Activated naive CD8-positive, alpha-beta T cell treated with anti-CD3 and anti-CD28 coated beads, Interleukin-2, amount 50 U/mL, for 16 hours (primary cell): ENCODE data around the gene PLCB4.

Experiments used
- DNase-seq: peaks from one replicate; pipeline ENCODE4 v3.0.0-alpha.2; 2020; ENCODE audit warnings: low read depth, low spot score

Gene PLCB4

GRCh38 chr20:9220874-9221547, 152.1 kb downstream of the PLCB4 start:
- DNase-seq: no peak

GRCh38 chr20:9223296-9223695, 154.4 kb downstream of the PLCB4 start:
- DNase-seq: no peak

DNA sequence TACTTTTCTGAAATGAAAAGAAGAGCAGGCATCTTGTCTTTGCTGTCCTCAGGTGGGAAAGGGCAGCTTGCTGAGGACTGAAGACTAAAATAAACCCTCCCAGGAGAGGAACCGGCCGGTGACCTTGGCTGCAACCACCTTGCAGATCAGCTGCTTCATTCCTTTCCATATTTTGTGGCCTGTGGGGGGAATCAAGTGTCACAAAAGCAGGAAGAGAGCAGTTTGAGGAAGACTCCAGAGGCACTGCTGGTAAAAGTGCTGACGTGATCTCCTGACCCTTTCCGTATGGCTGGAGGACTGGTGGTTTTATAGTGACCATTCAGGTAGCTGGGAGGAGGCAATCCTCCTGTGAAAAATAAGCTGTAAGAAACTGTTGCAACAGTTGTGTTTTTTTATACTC, 157.0 kb downstream of the PLCB4 start:
- no peak for DNase-seq

GRCh38 chr20:9227896-9228615, 159.2 kb downstream of the PLCB4 start:
- no peak for DNase-seq

GRCh38 chr20:9228774-9229450, 160.0 kb downstream of the PLCB4 start:
- DNase-seq: no peak

DNA sequence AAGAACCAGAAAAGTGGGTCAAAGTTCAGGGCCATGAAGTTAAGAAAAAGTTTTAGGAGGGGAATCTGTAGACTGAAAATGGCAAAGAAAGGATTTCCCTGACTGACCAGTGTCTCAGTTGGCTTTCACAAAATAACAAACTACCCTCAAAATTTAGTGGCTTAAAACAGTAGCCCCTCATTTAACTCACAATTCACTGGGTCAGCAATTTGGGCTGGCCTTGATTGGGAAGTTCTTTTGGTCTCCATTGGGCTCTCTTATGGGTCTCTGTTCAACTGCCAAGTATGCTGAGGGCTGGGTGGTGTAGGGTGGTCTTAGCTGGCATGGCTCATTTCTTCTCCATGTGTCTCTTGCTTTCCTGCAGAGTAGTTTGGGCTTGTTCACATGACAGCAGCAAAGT, 161.5 kb downstream of the PLCB4 start:
- DNase-seq: no peak

DNA sequence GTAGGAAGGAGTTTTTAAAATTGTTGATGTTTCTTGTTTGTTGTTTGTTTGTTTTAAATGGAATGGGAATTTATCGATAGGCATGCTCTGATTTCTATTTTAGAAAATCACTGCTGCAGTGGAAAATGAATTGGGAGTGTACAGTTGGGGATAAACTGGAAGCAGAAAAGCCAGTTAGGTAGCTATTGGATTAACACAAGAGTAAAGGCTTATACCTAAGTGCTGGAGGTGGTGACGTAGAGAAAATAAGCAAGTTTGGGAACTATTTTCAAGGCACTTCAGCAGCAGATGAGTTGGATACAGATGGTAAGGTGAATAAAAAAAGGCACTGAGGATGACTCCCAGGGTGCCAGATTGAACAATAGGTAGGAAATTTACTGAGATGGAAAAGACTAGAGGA, 164.9 kb downstream of the PLCB4 start:
- DNase-seq: no peak

DNA sequence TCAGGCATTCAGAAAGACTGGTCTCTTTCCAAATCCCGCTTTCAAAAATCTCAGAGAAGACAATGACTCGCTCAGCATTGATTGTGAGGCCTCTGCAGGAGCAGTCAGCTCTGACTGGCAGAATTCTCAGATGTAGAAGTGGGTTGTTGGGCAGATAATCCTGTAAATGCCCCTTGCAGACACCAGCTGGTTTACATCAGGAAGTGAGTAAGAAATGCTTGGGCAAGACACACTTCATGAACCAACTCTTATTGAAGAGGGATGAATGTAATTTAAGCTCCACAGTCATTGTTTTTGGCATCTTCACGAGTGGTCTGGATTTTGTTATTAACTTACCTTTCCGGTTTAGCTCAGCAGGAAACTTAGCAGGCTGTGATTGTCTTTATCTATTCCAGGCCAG, 166.6 kb downstream of the PLCB4 start:
- no peak for DNase-seq

DNA sequence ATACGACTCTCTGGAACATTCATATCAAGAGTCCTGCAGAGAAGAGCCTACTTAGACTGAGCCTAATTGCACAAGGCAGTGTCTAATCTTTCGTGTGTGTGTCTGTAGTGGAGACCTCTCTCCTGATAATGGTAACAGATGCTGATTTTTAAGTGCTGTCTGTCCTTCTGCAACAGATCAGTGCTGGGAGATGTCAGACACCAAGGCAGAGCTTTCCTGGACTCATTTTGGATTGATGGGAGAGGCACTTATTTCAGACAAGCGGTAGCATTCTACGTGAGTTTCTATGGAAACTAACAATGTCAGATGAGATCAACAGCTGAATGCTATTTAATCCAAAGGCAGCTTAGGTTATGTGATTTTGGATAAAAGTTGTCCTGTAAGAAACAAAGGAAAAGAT, 167.6 kb downstream of the PLCB4 start:
- DNase-seq: no peak

DNA sequence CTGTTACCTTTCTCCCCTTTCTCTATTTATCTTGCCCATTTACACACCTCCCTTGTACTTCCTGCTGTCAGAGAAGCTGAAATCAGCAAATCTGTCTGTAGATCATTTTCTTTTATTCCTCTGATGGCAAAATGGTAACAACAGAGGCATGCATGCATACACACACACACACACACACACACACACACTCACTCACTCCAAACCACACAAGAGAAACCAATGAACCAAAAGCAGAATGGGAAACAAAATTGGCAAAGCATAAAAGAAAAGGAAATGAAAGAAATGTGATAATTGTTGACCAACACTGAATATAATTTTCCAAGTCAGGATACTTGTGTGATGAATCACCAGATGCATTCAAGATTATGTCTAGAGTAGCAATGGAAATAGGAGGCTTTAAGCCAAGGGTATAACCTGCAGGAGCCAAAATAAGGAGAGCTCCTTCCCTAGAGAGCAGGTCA, 172.4 kb downstream of the PLCB4 start:
- no peak for DNase-seq

- DNase-seq: no peak
Measured at GRCh38 chr20:9241721-9242427, 173.0 kb downstream of the PLCB4 start.

GRCh38 chr20:9243986-9244385, 175.1 kb downstream of the PLCB4 start:
- DNase-seq: no peak

DNA sequence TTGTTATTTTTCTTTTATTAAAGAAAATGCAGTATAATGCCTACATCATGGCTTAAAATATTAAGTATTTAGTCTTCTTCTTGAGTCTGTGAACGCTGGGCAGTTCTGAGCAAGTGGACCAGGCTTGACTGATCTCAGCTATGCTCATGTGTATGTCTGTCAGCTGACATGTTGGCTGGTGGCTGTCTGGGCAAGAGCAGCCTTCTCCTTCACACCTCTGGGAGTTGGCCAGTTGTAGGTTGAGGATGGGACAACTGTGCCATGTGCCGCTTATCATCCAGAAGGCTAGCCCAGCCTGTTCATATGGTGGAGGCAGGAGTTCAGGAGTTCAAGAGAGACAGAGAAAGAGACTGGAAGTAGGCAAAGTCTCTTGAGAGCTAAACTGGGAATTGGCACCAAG, 175.9 kb downstream of the PLCB4 start:
- DNase-seq: no peak

DNA sequence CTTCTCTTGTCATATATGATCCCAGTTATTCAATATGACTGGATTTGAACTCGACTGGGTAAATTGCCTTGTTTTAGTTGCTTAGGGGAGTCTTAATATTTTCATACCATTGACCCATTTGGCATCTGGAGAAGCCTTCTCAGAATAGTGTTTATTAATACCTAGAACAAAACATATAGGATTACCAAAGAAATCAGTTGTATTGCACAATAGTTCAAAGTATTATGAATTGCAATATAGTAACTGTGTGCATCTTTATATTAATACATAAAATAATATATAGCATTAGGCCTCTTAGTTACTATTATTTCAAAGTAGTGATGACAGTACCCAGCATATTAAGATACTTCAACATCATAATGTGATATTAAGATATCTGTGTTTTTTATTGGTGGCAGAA, 177.8 kb downstream of the PLCB4 start:
- DNase-seq: no peak

DNA sequence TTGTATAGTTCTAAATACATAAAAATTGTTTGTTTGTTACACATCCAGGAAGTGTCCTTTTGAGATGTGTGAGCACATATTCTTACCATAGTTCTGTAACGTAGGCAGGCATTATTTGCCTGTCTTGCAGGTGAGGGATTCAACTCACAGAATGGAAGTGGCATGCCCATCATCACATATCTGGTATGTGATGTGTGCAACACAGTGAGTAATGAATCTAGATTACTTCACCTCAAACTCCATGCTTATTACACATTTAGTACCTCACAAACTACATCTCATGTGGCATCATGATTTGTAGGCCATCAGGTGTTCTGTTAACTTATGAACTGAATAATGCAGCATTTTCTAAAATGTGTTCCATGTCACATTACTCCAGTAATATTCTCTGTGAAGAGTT, 181.6 kb downstream of the PLCB4 start:
- DNase-seq: no peak

GRCh38 chr20:9253006-9253539, 184.2 kb downstream of the PLCB4 start:
- no peak for DNase-seq

DNA sequence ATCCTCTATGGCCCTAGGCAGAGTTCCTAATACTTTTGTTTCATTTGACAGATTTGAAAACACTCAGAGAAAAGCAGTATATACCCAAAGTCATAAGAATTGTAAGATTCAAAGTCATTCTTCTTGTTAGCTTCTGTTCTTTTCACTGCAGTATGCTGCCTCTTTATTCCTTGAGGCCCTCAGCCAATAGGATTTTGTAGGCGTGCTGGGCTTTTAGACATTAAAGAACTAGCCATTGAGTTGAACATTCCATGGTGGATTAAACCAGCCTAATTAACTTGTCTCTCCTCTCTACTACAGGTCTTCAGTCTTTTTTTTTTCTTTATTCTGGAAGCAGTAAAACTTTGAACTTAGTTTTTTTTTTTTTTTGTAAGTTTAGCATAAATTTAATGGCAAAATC, 186.3 kb downstream of the PLCB4 start:
- DNase-seq: no peak

DNA sequence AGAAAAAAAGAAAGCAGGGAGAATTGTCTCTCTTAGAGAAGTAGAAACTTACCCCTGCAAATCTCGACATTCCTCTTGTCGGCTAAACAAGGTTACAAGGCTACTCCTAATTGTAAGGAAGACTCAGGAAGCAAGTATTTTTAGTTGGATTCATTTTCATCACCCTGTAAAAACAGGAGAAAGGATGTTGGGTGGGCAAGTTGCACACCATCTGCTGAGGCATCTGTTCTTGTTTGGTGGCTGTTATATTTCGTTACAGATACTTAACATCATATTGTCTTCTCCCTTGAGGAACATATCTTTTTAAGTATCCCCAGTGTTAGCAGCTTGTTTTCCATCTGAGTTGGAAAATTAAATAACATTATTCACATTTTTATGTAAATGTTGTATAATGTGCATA, 187.5 kb downstream of the PLCB4 start:
- DNase-seq: no peak

- DNase-seq: no peak
Measured at GRCh38 chr20:9258901-9259300, 190.0 kb downstream of the PLCB4 start.

DNA sequence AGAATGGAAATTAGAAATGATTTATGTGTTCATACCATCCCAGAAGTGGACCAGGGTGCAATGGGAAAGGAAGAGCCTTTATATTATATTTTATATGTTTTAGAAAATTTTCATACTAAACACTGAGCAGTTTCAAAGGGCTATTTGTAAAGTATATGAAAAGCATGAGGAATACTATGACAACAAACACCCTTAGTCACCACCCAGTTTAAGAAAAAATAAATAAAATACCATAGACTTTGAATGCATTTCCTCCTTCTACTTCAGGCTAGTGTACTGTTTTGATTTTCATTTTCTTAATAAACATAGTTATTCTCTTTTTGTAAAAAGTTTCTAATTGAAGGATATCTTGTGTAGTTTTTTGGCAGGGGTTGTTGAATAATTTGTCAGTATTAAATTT, 191.1 kb downstream of the PLCB4 start:
- DNase-seq: no peak

DNA sequence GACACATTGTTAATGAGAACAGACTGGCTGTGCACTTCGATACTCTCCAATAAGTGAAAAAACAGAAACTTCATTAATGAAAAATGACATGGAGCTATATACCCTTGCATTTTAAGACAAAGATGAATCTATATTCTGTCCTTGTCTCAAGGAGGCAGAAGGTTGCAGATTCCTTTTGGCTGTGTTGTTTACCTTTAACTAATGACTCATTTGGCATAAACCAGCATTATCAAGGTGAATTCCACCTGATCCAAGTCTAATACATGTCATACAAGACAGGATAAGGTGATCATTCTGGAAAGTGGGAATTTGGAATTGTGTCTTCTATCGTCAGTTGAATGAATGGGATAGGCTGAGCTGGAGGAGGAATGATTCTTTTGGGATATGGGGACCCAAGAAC, 192.9 kb downstream of the PLCB4 start:
- no peak for DNase-seq

DNA sequence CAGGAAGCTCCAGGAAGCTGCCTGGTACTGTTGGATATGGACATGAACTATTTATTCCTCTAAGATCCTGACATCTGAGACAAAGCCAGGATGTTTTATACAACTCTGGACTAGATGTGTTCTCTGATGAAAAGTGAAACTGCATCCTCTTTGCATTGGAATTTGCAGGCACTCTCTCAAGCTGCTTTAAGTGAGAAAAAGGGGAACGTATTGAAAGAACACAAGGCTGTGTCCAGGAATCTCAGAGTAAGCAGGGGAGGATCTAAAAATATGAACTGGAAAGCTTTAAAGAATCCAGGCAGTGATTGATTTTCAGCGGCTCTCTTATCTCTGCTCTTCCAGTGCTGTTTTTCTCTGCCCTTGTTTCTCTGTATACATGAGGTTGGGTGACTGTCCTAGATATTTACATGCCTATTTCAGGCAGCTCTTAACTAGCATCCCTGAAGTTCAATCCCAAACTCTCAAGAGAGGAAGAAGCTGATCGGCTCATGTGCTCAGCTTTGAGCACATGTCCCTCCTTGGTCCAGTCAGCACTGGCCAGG, 193.8 kb downstream of the PLCB4 start:
- DNase-seq: no peak
